ENCODE results near the gene FLOT2. TPM values are rescaled to one million over a fixed set of nuclear protein-coding genes. Genes with fewer than 3 reads are reported as not detected.
"Not testable (repeated sequence)": the region's sequence is repeated elsewhere in the genome, so short reads cannot be mapped to it uniquely, and the experiment has no call there.

FLOT2 gene
- total RNA-seq, 1 experiment from 2014 or later, result 31.6 TPM

GRCh38 chr17:28896491-28896883 is 1.0 kb downstream of the FLOT2 start:
- DNase-seq (ENCODE audit: low read depth), result peak; percentile 11

- no peak for DNase-seq (ENCODE audit: low read depth)
These were observed 1.6 kb downstream of the FLOT2 start for GRCh38 chr17:28895794-28896447.

DNA sequence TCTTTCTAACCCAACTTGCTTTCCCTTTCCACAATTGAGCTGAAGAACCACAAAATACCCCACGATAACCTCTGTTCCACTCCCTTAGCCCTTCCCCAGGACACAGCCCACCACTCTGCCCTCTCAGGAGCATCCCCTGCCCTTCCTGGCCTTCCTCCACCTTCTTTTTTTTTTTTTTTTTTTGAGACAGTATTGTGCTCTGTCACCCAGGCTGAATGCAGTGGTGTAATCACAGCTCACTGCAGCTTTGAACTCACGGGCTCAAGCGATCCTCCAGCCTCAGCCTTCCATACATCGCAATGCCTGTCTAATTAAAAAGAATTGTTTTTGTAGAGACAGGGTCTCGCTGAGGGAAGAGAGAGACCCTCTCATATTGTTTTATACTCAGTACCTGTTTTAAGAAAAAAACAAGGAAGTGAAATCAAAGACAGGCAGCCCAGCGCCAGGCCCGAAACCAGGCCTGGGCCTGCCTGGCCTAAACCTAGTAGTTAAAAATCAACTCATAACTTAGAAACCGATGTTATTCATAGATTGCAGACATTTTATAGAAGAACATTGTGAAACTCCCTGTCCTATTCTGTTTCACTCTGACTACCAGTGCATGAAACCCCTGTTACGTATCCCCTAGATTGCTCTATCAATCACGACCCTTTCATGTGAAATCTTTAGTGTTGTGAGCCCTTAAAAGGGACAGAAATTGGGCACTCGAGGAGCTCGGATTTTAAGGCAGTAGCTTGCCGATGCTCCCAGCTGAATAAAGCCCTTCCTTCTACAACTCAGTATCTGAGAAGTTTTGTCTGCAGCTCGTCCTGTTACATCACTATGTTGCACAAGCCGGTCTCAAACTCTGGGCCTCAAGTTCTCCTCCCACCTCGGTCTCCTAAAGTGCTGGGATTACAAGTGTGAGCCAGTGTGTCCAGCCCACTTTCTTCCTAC is 4.0 kb downstream of the FLOT2 start:
- not testable (repeated sequence) for DNase-seq (ENCODE audit: low read depth)

GRCh38 chr17:28892024-28892423 is 5.5 kb downstream of the FLOT2 start:
- no peak for DNase-seq (ENCODE audit: low read depth)

GRCh38 chr17:28891201-28891600 is 6.3 kb downstream of the FLOT2 start:
- no peak for DNase-seq (ENCODE audit: low read depth)

DNA sequence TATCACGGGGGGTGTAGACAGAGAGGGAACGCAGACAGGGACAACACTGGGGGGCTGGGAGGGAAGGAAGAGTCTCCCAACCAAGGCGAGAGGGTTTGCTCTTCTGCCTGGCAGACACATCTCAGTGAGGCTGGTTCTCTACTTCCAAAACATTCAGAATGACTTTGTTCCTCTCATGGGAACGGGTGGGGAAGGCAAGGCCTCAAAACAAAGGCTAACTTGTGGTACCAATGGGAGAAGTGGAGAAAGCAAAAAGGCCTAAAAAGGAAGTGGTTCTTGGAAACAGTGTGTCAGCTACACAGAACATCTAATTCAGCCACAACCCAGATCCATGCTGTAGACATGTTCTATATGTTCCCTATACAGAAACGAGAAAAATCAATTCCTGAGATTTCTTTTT is 7.5 kb downstream of the FLOT2 start:
- DNase-seq (ENCODE audit: low read depth), result no peak

GRCh38 chr17:28888832-28889231 is 8.7 kb downstream of the FLOT2 start:
- no peak for DNase-seq (ENCODE audit: low read depth)

GRCh38 chr17:28887871-28888471 is 9.6 kb downstream of the FLOT2 start:
- DNase-seq (ENCODE audit: low read depth), result no peak

DNA sequence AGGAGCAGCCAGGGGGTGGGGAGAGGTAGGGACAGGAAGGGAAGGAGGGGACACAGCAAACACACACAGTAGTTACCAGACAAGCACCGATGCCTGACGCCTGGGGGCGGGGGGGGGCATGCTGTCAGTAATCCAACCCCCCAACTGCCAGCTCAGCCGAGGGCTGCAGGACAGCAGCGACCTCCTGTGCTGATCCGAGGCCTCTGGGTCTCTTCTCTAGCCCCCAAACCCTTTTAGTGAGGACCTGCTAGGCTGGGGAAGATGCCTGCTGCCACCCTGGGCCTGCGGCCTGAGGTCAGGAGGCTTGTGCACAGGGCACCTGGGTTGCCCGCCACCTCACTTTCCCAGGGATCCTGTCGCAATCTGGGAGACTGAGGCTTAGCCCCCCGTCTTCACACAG is 11.6 kb downstream of the FLOT2 start:
- no peak for DNase-seq (ENCODE audit: low read depth)

DNA sequence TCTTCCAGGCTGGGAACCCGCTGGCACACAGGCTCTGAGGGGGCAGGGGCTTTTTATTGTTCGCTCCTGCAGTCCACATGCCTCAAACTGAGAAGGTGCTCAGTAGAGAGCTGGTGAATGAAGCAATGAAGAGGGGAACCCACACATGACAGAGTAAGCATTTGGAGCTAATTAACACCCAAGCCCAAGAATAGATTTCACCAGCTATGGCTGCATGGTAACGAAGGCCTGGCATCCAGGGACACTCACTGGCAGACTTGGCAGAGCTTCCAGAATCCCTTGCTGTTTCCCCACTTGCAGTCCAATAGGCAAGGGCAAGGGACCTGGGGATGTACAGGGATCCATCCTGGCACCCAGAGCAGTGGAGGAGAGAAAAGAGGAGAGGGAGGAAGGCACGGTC is 12.2 kb downstream of the FLOT2 start:
- DNase-seq (ENCODE audit: low read depth), result no peak

DNA sequence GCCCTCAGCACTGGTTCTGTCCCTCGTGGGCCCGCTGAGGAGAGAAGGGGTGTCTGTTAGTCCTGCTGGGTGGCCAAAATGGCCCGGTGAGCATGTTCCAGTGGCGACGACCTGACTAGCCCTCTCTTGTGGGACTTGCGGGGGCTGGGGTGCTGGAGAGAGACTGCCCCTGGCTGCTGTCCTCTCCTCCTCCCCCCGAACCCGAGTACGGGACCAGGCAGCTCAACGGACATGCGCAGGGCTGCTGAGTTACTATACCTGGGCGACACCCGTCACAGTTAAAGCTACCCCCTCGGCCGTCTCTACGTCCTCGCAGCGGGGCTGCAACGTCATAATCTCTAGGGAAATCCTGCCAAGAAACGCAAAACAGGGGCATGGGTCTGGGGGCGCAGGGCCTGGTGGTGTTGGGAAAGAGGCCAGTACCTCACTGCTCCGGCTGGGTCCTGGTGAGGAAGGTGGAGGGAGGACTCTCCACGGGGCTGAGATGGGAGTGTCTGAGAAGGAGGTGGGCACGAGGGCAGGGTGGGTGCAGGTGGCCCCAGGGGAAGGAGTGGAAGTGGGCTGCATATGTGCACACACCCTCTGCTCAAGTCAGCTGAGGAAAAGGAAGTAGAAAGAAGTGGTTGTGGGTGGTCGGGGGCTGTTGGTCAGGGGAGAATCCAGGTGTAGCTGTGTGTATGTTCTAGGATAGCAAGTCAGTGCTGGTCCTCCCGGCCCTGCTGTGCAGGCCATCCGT is 13.4 kb downstream of the FLOT2 start:
- DNase-seq (ENCODE audit: low read depth), result no peak

GRCh38 chr17:28882154-28882895 is 15.2 kb downstream of the FLOT2 start:
- no peak for DNase-seq (ENCODE audit: low read depth)

DNA sequence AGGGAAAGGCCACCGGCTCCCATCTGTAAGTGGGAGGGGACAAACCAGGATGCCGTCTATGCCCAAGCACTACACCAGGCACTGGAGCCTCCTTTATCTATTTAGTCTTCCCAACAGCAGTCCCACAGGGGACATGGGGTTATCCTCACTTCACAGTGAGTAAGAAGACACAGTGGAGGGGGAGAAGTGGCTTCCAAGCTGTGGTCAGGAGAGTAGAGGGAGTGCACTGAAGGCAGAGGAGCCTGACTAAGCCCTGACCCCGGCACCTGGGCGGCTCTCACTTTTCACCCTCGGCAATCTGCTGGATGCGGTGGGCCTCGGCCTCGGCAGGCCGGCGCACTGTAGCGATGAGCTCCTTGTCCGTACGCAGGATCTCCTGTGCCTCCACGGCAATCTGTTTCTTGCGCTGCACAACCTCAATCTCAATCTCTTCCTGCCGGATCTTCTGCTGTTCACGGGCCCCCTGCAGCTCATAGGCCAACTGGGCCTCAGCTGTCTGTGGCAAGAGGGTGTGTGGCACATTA is 15.9 kb downstream of the FLOT2 start:
- DNase-seq (ENCODE audit: low read depth), result no peak

DNA sequence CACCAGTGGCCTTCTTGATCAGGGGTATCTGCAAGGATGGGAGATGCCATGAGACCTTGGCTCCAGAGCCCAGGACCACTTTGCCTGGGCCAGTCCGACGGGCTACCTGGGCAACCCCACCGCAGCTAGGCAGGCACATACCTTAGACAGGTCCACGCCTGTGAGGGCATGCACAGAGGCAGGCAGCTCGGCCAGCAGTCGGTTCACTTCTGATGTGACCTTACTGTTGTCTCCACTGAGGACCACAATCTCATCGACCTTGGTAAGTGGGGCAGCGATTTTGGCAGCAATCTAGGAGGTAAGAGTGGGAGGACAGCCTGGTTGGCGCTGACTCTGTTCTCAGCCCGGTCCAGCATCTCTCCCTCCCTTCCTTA is 17.0 kb downstream of the FLOT2 start:
- no peak for DNase-seq (ENCODE audit: low read depth)

GRCh38 chr17:28879886-28880571 is 17.5 kb downstream of the FLOT2 start:
- no peak for DNase-seq (ENCODE audit: low read depth)

GRCh38 chr17:28878981-28879380 is 18.6 kb downstream of the FLOT2 start:
- peak; percentile 48 for DNase-seq (ENCODE audit: low read depth)

DNA sequence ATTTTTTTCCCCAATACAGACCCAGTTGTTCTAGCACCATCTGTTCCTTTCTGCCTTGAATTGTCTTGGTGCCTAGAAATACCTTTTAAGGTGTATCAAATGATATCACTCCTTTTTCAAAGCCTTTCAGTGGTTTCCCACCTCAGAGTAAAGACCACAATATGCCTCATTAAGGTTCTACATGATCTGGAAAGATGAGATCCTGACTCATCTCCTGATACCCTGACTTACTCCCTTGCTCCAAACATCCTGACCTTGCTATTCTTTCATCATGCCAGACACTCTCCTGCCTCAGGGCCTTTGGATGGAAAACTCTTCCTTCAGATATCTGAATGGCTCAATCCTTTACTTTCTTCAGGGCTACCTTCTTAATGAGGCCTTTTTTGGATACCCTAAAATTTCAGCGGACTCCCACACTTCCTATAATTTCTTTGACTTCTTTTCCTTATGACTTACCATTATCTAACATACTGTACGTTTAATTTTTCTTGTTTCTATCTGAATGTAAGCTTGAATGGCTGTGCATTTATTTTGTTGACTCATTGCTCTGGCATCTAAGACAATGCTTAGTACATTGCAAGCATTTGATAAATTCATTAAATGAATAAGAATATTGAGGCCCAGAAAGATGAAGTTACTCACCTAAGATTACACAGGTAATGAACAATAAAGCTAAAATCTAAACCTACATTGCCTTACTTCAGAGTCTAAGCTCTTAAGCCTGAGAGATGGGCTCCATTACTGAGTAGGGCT is 19.2 kb downstream of the FLOT2 start:
- DNase-seq (ENCODE audit: low read depth), result peak; percentile 19

GRCh38 chr17:28877150-28877711 is 20.3 kb downstream of the FLOT2 start:
- DNase-seq (ENCODE audit: low read depth), result not testable (repeated sequence)
